Neural crest cell (in vitro differentiated cells): ENCODE data around the gene GMDS. TPM values are rescaled to one million over a fixed set of nuclear protein-coding genes. Genes with fewer than 3 reads are reported as not detected.

Experiments
- DNase-seq: peaks from one replicate; pipeline ENCODE4 v3.0.0; 2021; ENCODE audit warnings: low read depth, mixed read lengths, low spot score
- H3K27ac Mint-ChIP-seq: one replicate; pipeline ENCODE4 v1.8.0; 2021; ENCODE audit warnings: mild to moderate bottlenecking, mixed read lengths; ENCODE audit not compliant: unreplicated experiment
- H3K27me3 Mint-ChIP-seq: 2 replicates; pipeline ENCODE4 v1.8.0; 2021; ENCODE audit warnings: low read depth, mild to moderate bottlenecking, mixed read lengths
- H3K36me3 Mint-ChIP-seq: 2 replicates; pipeline ENCODE4 v1.8.0; 2021; ENCODE audit warnings: low read depth, mild to moderate bottlenecking, mixed read lengths
- H3K4me1 Mint-ChIP-seq: 2 replicates; pipeline ENCODE4 v1.8.0; 2021; ENCODE audit warnings: mixed read lengths
- H3K4me3 Mint-ChIP-seq: one replicate; pipeline ENCODE4 v1.8.0; 2021; ENCODE audit warnings: mild to moderate bottlenecking, mixed read lengths
- H3K9me3 Mint-ChIP-seq: 2 replicates; pipeline ENCODE4 v1.8.0; 2021; ENCODE audit warnings: mixed read lengths
- total RNA-seq: library from RNA; stranded (reverse); gene quantifications from 2 replicates; pipeline ENCODE4 v1.2.1, GENCODE V29; 2021
- TF ChIP-seq, protein P1 (sequence below): fragments of 200-600 bp; sonication (generic); conservative IDR thresholded peaks from 2 replicates; pipeline ENCODE4 v1.5.0; 2021; ENCODE audit warnings: antibody characterized with exemption, mild to moderate bottlenecking

The GMDS gene
- total RNA-seq, 1 donor from 2014 or later = 16.1 TPM

DNA sequence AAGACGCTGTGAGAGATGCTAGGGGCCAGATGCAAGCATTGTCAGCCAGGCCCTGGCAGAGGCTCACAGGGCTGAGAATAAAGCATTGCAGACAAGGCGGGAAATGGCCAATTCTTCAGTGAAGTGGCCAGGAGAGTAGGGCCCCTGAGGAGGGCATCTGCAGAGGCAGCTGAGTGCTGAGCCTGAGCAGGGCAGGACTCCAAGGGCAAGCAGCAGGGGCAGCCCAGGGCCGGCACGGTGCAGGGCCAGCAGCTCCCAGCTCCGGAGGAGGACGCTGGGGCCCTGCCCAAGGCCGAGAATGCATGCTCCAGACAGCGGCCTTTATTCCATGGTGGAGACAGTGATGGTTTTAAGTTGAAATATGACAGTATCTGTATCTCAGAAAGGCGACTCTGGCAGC lies 330.2 kb downstream of the GMDS start:
- Mint-ChIP-seq H3K4me1 (no peaks in the 10 kb centered on the region), H3K36me3 (no peaks in the 10 kb centered on the region), H3K4me3 (no peak overlapping the region), H3K9me3 (no peaks in the 10 kb centered on the region), H3K27me3 (no peaks in the 10 kb centered on the region), H3K27ac (no peak overlapping the region)
- no peak for DNase-seq
- TF ChIP-seq, protein P1, sequence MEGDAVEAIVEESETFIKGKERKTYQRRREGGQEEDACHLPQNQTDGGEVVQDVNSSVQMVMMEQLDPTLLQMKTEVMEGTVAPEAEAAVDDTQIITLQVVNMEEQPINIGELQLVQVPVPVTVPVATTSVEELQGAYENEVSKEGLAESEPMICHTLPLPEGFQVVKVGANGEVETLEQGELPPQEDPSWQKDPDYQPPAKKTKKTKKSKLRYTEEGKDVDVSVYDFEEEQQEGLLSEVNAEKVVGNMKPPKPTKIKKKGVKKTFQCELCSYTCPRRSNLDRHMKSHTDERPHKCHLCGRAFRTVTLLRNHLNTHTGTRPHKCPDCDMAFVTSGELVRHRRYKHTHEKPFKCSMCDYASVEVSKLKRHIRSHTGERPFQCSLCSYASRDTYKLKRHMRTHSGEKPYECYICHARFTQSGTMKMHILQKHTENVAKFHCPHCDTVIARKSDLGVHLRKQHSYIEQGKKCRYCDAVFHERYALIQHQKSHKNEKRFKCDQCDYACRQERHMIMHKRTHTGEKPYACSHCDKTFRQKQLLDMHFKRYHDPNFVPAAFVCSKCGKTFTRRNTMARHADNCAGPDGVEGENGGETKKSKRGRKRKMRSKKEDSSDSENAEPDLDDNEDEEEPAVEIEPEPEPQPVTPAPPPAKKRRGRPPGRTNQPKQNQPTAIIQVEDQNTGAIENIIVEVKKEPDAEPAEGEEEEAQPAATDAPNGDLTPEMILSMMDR = no peak

GRCh38 chr6:1913577-1913976 lies 331.8 kb downstream of the GMDS start:
- TF ChIP-seq, protein P1 = no peak
- no peak overlapping the region for H3K4me3 Mint-ChIP-seq
- DNase-seq = no peak
- H3K27me3 Mint-ChIP-seq = no peaks in the 10 kb centered on the region
- no peaks in the 10 kb centered on the region for H3K36me3 Mint-ChIP-seq
- H3K9me3 Mint-ChIP-seq = no peaks in the 10 kb centered on the region
- H3K27ac Mint-ChIP-seq = no peak overlapping the region
- H3K4me1 Mint-ChIP-seq = peaks cover 5% of the 10 kb centered on the region

DNA sequence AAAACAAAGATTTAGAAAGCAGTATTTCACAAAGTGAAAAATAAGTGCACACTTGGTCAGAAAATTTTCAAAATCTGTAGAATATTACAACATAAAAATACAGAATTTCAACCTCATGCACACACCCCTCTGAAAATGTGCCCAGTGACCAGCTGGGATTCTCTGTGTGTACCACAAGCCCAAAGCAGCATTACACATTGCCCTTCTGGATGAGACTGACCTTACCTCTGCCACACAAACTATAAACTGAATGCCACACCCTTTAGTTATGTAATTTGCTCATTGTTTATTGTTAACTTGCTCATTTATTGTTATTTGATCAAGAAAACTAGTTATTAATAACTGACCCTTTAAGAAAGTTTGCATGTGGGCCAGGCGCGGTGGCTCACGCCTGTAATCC lies 332.7 kb downstream of the GMDS start:
- Mint-ChIP-seq H3K36me3 (no peaks in the 10 kb centered on the region), H3K27ac (no peak overlapping the region), H3K9me3 (no peaks in the 10 kb centered on the region), H3K27me3 (no peaks in the 10 kb centered on the region), H3K4me3 (no peak overlapping the region), H3K4me1 (peaks cover 6% of the 10 kb centered on the region)
- DNase-seq = no peak
- TF ChIP-seq, protein P1 = no peak

DNA sequence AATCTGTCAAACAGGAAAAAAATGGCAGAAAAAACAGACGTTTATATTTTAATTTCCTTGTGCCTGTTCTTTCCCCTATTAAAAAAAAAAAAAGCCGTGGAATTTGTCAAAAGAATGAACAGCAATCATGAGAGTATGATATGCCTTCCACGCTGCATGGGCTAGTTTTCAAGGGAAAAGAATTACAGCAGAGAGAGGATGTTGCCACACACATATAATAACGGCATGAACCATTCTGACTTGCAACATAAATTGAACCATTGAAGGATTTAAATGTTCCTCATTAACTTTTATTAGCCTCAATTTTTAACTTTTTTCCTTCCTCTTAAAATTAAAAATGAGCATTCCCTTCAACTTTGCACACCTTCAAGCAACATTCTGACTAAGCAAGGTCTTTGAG lies 333.9 kb downstream of the GMDS start:
- Mint-ChIP-seq H3K9me3 (no peaks in the 10 kb centered on the region), H3K27ac (no peak overlapping the region), H3K36me3 (no peaks in the 10 kb centered on the region), H3K4me1 (peaks cover 6% of the 10 kb centered on the region), H3K4me3 (no peak overlapping the region), H3K27me3 (no peaks in the 10 kb centered on the region)
- no peak for DNase-seq
- TF ChIP-seq, protein P1 = no peak

DNA sequence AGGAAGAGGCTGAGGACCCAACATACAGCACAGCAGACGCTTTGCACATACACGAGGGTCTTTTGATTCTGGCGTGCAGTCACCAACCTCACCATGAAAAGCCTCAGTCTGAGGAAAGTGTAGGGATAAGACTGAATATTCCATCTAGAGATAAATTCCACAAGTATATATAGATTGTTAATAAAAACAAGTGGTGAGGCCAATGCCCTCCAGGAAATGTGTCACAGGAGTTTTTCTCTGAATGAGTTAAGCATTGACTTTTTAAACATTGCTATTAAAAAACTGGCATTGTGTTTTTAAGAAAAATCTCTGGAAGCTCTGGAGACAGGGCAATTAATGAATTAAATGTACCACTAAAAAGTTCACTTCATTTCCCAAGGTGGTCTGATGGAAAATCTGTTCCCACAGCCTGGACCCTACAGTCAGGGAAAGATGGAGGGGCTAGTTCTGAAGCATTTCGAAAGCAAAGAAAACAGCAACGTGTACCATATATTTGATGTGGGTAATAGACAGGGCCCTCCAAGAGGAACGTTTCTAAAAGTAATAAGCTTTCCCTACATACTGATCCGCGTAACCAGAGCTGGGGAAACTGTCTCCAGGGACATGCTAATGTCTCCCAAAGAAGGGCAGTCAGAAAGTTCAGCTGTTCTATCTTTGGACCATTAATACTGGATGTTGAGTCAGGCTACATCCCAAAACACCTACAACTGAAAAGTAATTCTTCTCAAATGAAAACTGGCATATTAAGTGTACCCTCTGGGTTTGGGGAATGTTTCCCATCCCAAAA lies 334.6 kb downstream of the GMDS start:
- no peak for DNase-seq
- no peaks in the 10 kb centered on the region for H3K36me3 Mint-ChIP-seq
- TF ChIP-seq, protein P1 = no peak
- no peaks in the 10 kb centered on the region for H3K27me3 Mint-ChIP-seq
- peaks cover 6% of the 10 kb centered on the region for H3K4me1 Mint-ChIP-seq
- no peaks in the 10 kb centered on the region for H3K9me3 Mint-ChIP-seq
- H3K4me3 Mint-ChIP-seq = no peak overlapping the region
- no peak overlapping the region for H3K27ac Mint-ChIP-seq
